Smooth muscle cell (in vitro differentiated cells): ENCODE data around the gene C4orf50. TPM values are rescaled to one million over a fixed set of nuclear protein-coding genes. Genes with fewer than 3 reads are reported as not detected.

Experiments used
- DNase-seq: peaks from one replicate; lab custom pipeline; 2025; ENCODE audit not compliant: unreplicated experiment; lab: John Stamatoyannopoulos, UW
- H2AFZ ChIP-seq: fragments of 200-600 bp; sonication (generic); 2 replicates; pipeline ENCODE4 v1.6.0; 2016; ENCODE audit warnings: antibody characterized with exemption, low read depth, mild to moderate bottlenecking
- H3F3A ChIP-seq: fragments of 200-600 bp; sonication (generic); 2 replicates; pipeline ENCODE4 v1.6.0; 2017; ENCODE audit warnings: antibody characterized with exemption, low read depth
- H3K27ac ChIP-seq: fragments of 200-600 bp; sonication (generic); 2 replicates; pipeline ENCODE4 v1.5.1; 2016; ENCODE audit warnings: low read depth, mild to moderate bottlenecking
- H3K27me3 ChIP-seq: fragments of 200-600 bp; sonication (generic); 2 replicates; pipeline ENCODE4 v1.6.1; 2016; ENCODE audit warnings: low read depth, mild to moderate bottlenecking
- H3K36me3 ChIP-seq: fragments of 200-600 bp; sonication (generic); 2 replicates; pipeline ENCODE4 v1.5.1; 2016; ENCODE audit warnings: low read depth
- H3K4me1 ChIP-seq: fragments of 200-600 bp; sonication (generic); 2 replicates; pipeline ENCODE4 v1.5.1; 2016; ENCODE audit warnings: low read depth
- H3K4me2 ChIP-seq: fragments of 200-600 bp; sonication (generic); 2 replicates; pipeline ENCODE4 v1.6.0; 2016; ENCODE audit warnings: mild to moderate bottlenecking
- H3K4me3 ChIP-seq: fragments of 200-600 bp; sonication (generic); 2 replicates; pipeline ENCODE4 v1.5.1; 2016; ENCODE audit warnings: mild to moderate bottlenecking
- H3K79me2 ChIP-seq: fragments of 200-600 bp; sonication (generic); 2 replicates; pipeline ENCODE4 v1.6.0; 2016; ENCODE audit warnings: low read depth, mild to moderate bottlenecking
- H3K9ac ChIP-seq: fragments of 200-600 bp; sonication (generic); 2 replicates; pipeline ENCODE4 v1.6.0; 2016; ENCODE audit warnings: low read depth
- H3K9me3 ChIP-seq: fragments of 200-600 bp; sonication (generic); replicated peaks from 2 replicates; pipeline ENCODE4 v1.5.1; 2016; ENCODE audit warnings: low read depth
- H4K20me1 ChIP-seq: fragments of 200-600 bp; sonication (generic); 2 replicates; pipeline ENCODE4 v1.6.0; 2016; ENCODE audit warnings: low read depth
- WGBS: methylation state at CpG from one replicate; pipeline ENCODE4 v1.1.7; 2016; ENCODE audit warnings: low lambda C conversion rate; 5-methylcytosine and 5-hydroxymethylcytosine counted together
- polyA plus RNA-seq: library from polyadenylated mRNA; unstranded; fragments of >200 nt; fragmentation: Nextera tagmentation; extraction: Ambion mirVana; gene quantifications from 2 replicates; pipeline ENCODE4 v1.2.1, GENCODE V29; 2016
- total RNA-seq: library from RNA; depleted of rRNA; stranded (reverse); fragments of >200 nt; gene quantifications from 2 replicates; pipeline ENCODE4 v1.2.3, GENCODE V29; 2014
- TF ChIP-seq, protein P1 (sequence below): fragments of 200-600 bp; sonication (generic); IDR thresholded peaks from 2 replicates; pipeline ENCODE4 v1.5.1; 2017; ENCODE audit warnings: borderline replicate concordance, mild to moderate bottlenecking, antibody characterized with exemption; ENCODE audit not compliant: insufficient read depth, poor library complexity, severe bottlenecking

C4orf50 gene
- total RNA-seq (0.04 TPM in 1 of 2 replicates, not detected in the other), polyA plus RNA-seq (not detected in 2 replicates)

DNA sequence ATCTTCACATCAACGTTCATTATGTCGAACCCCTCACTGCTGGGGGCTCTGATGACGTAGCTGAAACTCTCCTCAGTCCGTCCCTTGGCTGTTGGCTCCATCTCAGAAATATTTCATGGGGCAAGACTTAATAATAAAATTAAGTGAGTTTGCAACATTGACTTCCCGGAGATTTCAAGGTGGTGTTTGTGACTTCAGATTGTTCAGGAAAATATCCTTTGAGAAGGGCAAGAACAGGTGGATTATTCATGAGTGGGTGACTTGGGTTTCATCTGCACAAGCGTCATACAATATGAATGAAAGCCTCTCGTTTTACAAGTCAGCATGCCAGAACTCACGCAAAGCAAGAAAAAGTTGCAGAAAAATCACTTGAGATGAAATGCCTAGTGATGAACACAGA lies at the start of gene C4orf50:
Gene C4orf50, minus strand, starts transcription at position 101 of the 400 bp plus-strand sequence.
- Histone ChIP-seq H3K79me2 (no peaks in the 10 kb centered on the region), H2AFZ (no peak within 1 kb of the TSS), H3K4me3 (no peak within 1 kb of the TSS), H4K20me1 (no peaks in the 10 kb centered on the region), H3K27me3 (peaks cover 7% of the 10 kb centered on the region), H3K4me2 (no peak within 1 kb of the TSS), H3K4me1 (no peaks in the 10 kb centered on the region), H3K27ac (no peak within 1 kb of the TSS), H3K36me3 (no peaks in the 10 kb centered on the region), H3F3A (no peaks in the 10 kb centered on the region), H3K9ac (no peak within 1 kb of the TSS), H3K9me3 (no peaks in the 10 kb centered on the region)
- DNase-seq: no peak
- TF ChIP-seq, protein P1, sequence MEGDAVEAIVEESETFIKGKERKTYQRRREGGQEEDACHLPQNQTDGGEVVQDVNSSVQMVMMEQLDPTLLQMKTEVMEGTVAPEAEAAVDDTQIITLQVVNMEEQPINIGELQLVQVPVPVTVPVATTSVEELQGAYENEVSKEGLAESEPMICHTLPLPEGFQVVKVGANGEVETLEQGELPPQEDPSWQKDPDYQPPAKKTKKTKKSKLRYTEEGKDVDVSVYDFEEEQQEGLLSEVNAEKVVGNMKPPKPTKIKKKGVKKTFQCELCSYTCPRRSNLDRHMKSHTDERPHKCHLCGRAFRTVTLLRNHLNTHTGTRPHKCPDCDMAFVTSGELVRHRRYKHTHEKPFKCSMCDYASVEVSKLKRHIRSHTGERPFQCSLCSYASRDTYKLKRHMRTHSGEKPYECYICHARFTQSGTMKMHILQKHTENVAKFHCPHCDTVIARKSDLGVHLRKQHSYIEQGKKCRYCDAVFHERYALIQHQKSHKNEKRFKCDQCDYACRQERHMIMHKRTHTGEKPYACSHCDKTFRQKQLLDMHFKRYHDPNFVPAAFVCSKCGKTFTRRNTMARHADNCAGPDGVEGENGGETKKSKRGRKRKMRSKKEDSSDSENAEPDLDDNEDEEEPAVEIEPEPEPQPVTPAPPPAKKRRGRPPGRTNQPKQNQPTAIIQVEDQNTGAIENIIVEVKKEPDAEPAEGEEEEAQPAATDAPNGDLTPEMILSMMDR: no peak
- WGBS: 87% methylated on average over 8 of the region's 8 CpGs

DNA sequence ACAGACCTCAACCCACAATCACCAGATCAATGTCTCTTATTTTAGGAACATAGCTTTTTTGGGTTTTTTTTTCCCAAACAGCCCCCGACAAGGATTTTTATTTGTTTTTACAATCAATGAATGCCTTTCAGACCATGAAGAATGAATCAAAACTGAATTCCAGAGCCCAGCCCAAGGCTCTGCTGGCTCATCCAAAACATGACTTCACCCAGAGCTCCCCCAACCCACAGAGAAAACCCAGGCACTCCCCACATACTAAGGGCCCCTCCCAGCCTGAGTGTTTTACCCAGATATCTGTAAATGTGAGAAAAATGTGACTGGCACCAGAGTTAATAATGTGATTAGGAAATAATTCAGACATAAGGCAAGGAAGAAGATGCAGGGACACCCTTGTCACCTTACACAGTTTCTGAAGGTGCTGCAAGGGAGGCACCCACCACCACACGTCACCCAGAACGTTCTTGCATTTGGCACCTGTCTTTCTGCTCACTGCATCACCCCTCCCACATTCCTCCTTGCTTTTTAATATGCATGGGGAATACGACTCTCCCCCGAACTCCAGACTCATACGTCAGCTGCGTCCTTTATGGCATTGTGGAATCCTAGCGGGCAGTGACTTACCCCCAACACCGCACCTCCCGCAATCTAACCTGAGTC lies 47.8 kb upstream of the C4orf50 start:
- Histone ChIP-seq H3K9me3 (no peaks in the 10 kb centered on the region), H3K27ac (no peak overlapping the region), H4K20me1 (no peaks in the 10 kb centered on the region), H2AFZ (no peak overlapping the region), H3F3A (no peaks in the 10 kb centered on the region), H3K4me3 (no peak overlapping the region), H3K4me1 (no peaks in the 10 kb centered on the region), H3K9ac (no peak overlapping the region), H3K79me2 (no peaks in the 10 kb centered on the region), H3K36me3 (no peaks in the 10 kb centered on the region), H3K27me3 (peaks cover 5% of the 10 kb centered on the region), H3K4me2 (no peak overlapping the region)
- TF ChIP-seq, protein P1: no peak
- DNase-seq: no peak
- WGBS: 79% methylated on average over 10 of the region's 10 CpGs

DNA sequence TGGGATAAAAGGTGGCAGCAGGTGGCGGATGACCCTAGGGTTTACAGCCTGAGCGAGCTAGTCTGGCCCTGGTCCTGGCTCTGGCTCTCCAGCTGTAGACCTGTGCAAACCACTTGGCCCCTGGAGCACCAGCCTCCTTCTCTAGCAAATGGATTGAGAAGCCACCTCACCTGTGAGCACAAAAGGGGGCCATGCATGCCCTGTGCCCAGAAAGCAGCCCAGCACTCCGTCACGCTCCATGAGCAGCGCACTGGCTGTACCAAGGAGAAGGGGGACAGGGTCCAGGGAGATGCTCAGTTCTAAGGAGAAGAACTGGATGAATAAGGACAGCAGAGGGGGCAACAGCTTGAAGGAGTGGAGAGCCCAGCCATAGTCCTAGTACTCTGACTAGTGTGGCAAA lies 46.9 kb upstream of the C4orf50 start:
- Histone ChIP-seq H2AFZ (no peak overlapping the region), H3K4me3 (no peak overlapping the region), H3K9ac (no peak overlapping the region), H3K27ac (no peak overlapping the region), H3K36me3 (no peaks in the 10 kb centered on the region), H3K9me3 (no peaks in the 10 kb centered on the region), H3K4me1 (no peaks in the 10 kb centered on the region), H4K20me1 (no peaks in the 10 kb centered on the region), H3K27me3 (peaks cover 2% of the 10 kb centered on the region), H3K79me2 (no peaks in the 10 kb centered on the region), H3F3A (no peaks in the 10 kb centered on the region), H3K4me2 (no peak overlapping the region)
- WGBS: 98% methylated on average over 5 of the region's 5 CpGs
- DNase-seq: no peak
- TF ChIP-seq, protein P1: no peak

DNA sequence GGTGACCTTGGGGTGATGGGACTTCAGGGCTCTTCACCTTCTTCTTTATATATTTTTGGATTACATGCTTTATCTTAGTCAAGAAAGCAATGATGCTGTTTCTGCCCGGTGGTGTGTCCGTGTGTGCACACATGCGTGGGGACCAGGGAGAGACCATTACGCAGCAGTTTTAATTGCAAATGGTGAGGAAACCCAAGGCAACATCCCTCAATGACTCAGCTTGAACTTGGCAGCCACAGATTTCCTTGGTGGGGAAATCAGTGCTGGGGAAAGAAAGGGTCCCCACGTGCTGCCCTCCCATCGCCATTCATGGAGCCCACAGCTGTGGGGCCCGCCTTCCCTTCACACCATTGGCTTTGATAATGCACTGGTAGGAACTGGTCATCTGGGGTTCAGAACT lies 46.2 kb upstream of the C4orf50 start:
- WGBS: 91% methylated on average over 7 of the region's 7 CpGs
- H3K79me2 ChIP-seq: no peaks in the 10 kb centered on the region
- no peaks in the 10 kb centered on the region for H3K9me3 ChIP-seq
- no peak overlapping the region for H2AFZ ChIP-seq
- TF ChIP-seq, protein P1: no peak
- no peaks in the 10 kb centered on the region for H4K20me1 ChIP-seq
- DNase-seq: no peak
- no peaks in the 10 kb centered on the region for H3K36me3 ChIP-seq
- no peaks in the 10 kb centered on the region for H3F3A ChIP-seq
- no peak overlapping the region for H3K4me3 ChIP-seq
- no peak overlapping the region for H3K27ac ChIP-seq
- H3K27me3 ChIP-seq: no peaks in the 10 kb centered on the region
- no peak overlapping the region for H3K9ac ChIP-seq
- H3K4me2 ChIP-seq: no peak overlapping the region
- H3K4me1 ChIP-seq: no peaks in the 10 kb centered on the region
